GM23338 (cell line): Measurements from ENCODE around the gene MALRD1.

Source experiments
- CREB1 ChIP-seq: fragments of 250-450 bp; sonication (Bioruptor Pico); IDR thresholded peaks from 2 replicates; pipeline ENCODE4 v1.5.0; 2020; ENCODE audit warnings: low read depth, mild to moderate bottlenecking, moderate library complexity
- EZH2 ChIP-seq: fragments of 200-600 bp; sonication (generic); IDR thresholded peaks from one replicate; pipeline ENCODE4 v1.8.0; 2017; ENCODE audit warnings: antibody characterized with exemption, mild to moderate bottlenecking, low read depth; ENCODE audit not compliant: unreplicated experiment
- EZH2phosphoT487 ChIP-seq: fragments of 200-600 bp; sonication (generic); IDR thresholded peaks from one replicate; pipeline ENCODE4 v1.8.1; 2018; ENCODE audit warnings: antibody characterized with exemption; ENCODE audit not compliant: unreplicated experiment
- JUNB ChIP-seq: IDR thresholded peaks from one replicate; pipeline ENCODE4 v1.6.1; 2016; ENCODE audit warnings: antibody characterized with exemption; ENCODE audit not compliant: unreplicated experiment
- POLR2AphosphoS5 ChIP-seq: IDR thresholded peaks from 2 replicates; pipeline ENCODE4 v1.6.1; 2016; ENCODE audit warnings: antibody characterized with exemption, low read depth
- REST ChIP-seq: IDR thresholded peaks from one replicate; pipeline ENCODE4 v1.6.1; 2018; ENCODE audit warnings: antibody characterized with exemption; ENCODE audit not compliant: unreplicated experiment
- ZNF114 ChIP-seq: fragments of 250-450 bp; sonication (Bioruptor Pico); IDR thresholded peaks from 2 replicates; pipeline ENCODE4 v1.5.0; 2020; ENCODE audit warnings: mild to moderate bottlenecking, moderate library complexity
- ZNF331 ChIP-seq: fragments of 250-450 bp; sonication (Bioruptor Pico); IDR thresholded peaks from 2 replicates; pipeline ENCODE4 v1.5.0; 2020; ENCODE audit warnings: low read depth, mild to moderate bottlenecking, moderate library complexity
- TF ChIP-seq, protein P1 (sequence below), 2 experiments: fragments of 200-600 bp in 1 of 2; sonication (generic) in 1 of 2; conservative IDR thresholded peaks; 2 replicates each; pipeline versions ENCODE4 v1.5.1 to v1.6.1; 2016 to 2017; ENCODE audit warnings: antibody characterized with exemption in 2 of 2, low read depth in 2 of 2, mild to moderate bottlenecking in 2 of 2, moderate library complexity in 1 of 2

GRCh38 chr10:19017116-19017890, 31.3 kb upstream of the MALRD1 start:
- TF ChIP-seq, protein P1, sequence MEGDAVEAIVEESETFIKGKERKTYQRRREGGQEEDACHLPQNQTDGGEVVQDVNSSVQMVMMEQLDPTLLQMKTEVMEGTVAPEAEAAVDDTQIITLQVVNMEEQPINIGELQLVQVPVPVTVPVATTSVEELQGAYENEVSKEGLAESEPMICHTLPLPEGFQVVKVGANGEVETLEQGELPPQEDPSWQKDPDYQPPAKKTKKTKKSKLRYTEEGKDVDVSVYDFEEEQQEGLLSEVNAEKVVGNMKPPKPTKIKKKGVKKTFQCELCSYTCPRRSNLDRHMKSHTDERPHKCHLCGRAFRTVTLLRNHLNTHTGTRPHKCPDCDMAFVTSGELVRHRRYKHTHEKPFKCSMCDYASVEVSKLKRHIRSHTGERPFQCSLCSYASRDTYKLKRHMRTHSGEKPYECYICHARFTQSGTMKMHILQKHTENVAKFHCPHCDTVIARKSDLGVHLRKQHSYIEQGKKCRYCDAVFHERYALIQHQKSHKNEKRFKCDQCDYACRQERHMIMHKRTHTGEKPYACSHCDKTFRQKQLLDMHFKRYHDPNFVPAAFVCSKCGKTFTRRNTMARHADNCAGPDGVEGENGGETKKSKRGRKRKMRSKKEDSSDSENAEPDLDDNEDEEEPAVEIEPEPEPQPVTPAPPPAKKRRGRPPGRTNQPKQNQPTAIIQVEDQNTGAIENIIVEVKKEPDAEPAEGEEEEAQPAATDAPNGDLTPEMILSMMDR (conservative IDR thresholded peaks at IDR 0.05; ENCODE audit: low read depth in 2 of 2): no peak
- TF ChIP-seq REST (no peak), EZH2 (no peak), EZH2phosphoT487 (no peak), POLR2AphosphoS5 (no peak), ZNF331 (CRISPR knock-in tag) (no peak), JUNB (no peak), CREB1 (no peak), ZNF114 (CRISPR knock-in tag) (no peak)
